K562 (cell line): ENCODE measurements around the gene UBTFL1. TPM values are rescaled to one million over a fixed set of nuclear protein-coding genes. Genes with fewer than 3 reads are reported as not detected.
"Not testable (repeated sequence)": the region's sequence is repeated elsewhere in the genome, so short reads cannot be mapped to it uniquely, and the experiment has no call there.

Experiments
- ATAC-seq: fragments of 200-7000 bp; cut with Tn5 transposase; 3 replicates; pipeline ENCODE4 v1.9.1; 2020; ENCODE audit warnings: moderate library complexity
- Bru-seq: library from RNA; stranded (reverse); fragments of 400-500 nt; gene quantifications from one replicate; lab custom pipeline; 2021; lab: Mats Ljungman, UMichigan
- BruChase-seq, 2 experiments: library from RNA; stranded (reverse); fragments of 400-500 nt; gene quantifications; one replicate each; lab custom pipeline; 2021; lab: Mats Ljungman, UMichigan
- BruUV-seq: library from RNA; stranded (reverse); fragments of 400-500 nt; replicated peaks from 2 replicates; lab custom pipeline; 2021; lab: Mats Ljungman, UMichigan
- CTCF ChIA-PET: fragments of 300-600 bp; formaldehyde crosslinking; extraction: SDS; loops from one replicate; lab custom pipeline; 2021; ENCODE audit warnings: low intra/inter-chr PET ratio; lab: Yijun Ruan, JAX
- POLR2A ChIA-PET: fragments of 300-600, 350-650 bp; sonication (Branson Sonifier 250); formaldehyde crosslinking; extraction: SDS; loops from one replicate; lab custom pipeline; 2021; ENCODE audit warnings: antibody characterized with exemption, inconsistent platforms; lab: Yijun Ruan, JAX
- DNase-seq, 4 experiments: peaks; one replicate each; pipeline versions ENCODE4 v3.0.0 to v3.0.0-alpha.2; 2011 to 2018; ENCODE audit warnings: low spot score in 3 of 4, mixed read lengths in 3 of 4; ENCODE audit errors: extremely low read depth in 1 of 4
- FAIRE-seq: peaks from 2 replicates; lab custom pipeline; 2011; peaks lifted over from hg19 to GRCh38; lab: Jason Lieb, UNC
- H2AFZ ChIP-seq: 2 replicates; pipeline ENCODE4 v1.6.0; 2011; ENCODE audit warnings: low read depth, low read length, control low read depth, inconsistent platforms
- H3K27ac ChIP-seq: fragments of 200-600 bp; 3 replicates; pipeline ENCODE4 v1.8.0; 2011; ENCODE audit warnings: low read depth, mild to moderate bottlenecking, control low read depth, inconsistent platforms, low read length, moderate library complexity, mixed read lengths; ENCODE audit errors: extremely low read depth
- H3K27me3 ChIP-seq, 2 experiments: fragments of 300-600 bp in 1 of 2; 2 replicates in 1 of 2; 3 replicates in 1 of 2; pipeline versions ENCODE4 v1.6.0 to v1.8.0; 2011; ENCODE audit warnings: inconsistent platforms in 2 of 2, low read length in 2 of 2, mild to moderate bottlenecking in 1 of 2, mixed read lengths in 1 of 2, moderate library complexity in 1 of 2; ENCODE audit not compliant: control insufficient read depth in 2 of 2, insufficient read depth in 2 of 2
- H3K36me3 ChIP-seq: fragments of 300-600 bp; 3 replicates; pipeline ENCODE4 v1.8.0; 2011; ENCODE audit warnings: mild to moderate bottlenecking, low read length, inconsistent platforms; ENCODE audit not compliant: control insufficient read depth, insufficient read depth
- H3K4me1 ChIP-seq, 2 experiments: fragments of 200-600 bp in 1 of 2; replicated peaks in 1 of 2; 2 replicates in 1 of 2; 3 replicates in 1 of 2; pipeline versions ENCODE4 v1.5.1 to v1.8.0; 2011; ENCODE audit warnings: inconsistent platforms in 2 of 2, low read length in 2 of 2, mild to moderate bottlenecking in 1 of 2, mixed read lengths in 1 of 2, moderate library complexity in 1 of 2; ENCODE audit not compliant: control insufficient read depth in 2 of 2, insufficient read depth in 2 of 2
- H3K4me2 ChIP-seq: 2 replicates; pipeline ENCODE4 v1.6.1; 2011; ENCODE audit warnings: low read length, control low read depth, inconsistent platforms, mixed read lengths; ENCODE audit not compliant: insufficient read depth
- H3K4me3 ChIP-seq: fragments of 200-600 bp; sonication (generic), shearing (Covaris generic); 2 replicates; pipeline ENCODE4 v1.5.1; 2016; ENCODE audit warnings: control low read depth, inconsistent platforms
- H3K79me2 ChIP-seq: fragments of 200-600 bp; 3 replicates; pipeline ENCODE4 v1.8.0; 2011; ENCODE audit warnings: low read length, inconsistent platforms; ENCODE audit not compliant: control insufficient read depth, insufficient read depth
- H3K9ac ChIP-seq, 2 experiments: 2 replicates each; pipeline versions ENCODE4 v1.6.0 to v1.6.1; 2011; ENCODE audit warnings: low read depth in 2 of 2, low read length in 2 of 2, control low read depth in 1 of 2, inconsistent platforms in 1 of 2, mild to moderate bottlenecking in 1 of 2, mixed read lengths in 1 of 2; ENCODE audit not compliant: insufficient read depth in 1 of 2
- H3K9me1 ChIP-seq: one replicate; pipeline ENCODE4 v1.6.0; 2011; ENCODE audit warnings: inconsistent platforms, mild to moderate bottlenecking, low read length, moderate library complexity; ENCODE audit not compliant: control insufficient read depth, insufficient read depth
- H3K9me3 ChIP-seq: replicated peaks from 2 replicates; pipeline ENCODE4 v1.5.1; 2011; ENCODE audit warnings: low read depth, low read length, inconsistent platforms; ENCODE audit not compliant: control insufficient read depth, insufficient read depth
- H4K20me1 ChIP-seq: replicated peaks from 2 replicates; pipeline ENCODE4 v1.6.1; 2011; ENCODE audit warnings: low read length, inconsistent platforms, mixed read lengths; ENCODE audit not compliant: control insufficient read depth, insufficient read depth
- WGBS: fragments of 100-300 bp; shearing (Covaris generic); methylation state at CpG from one replicate; pipeline ENCODE4 v1.1.6; 2016; ENCODE audit warnings: low coverage, mixed read lengths; ENCODE audit not compliant: insufficient coverage; ENCODE audit errors: missing lambda C conversion rate; 5-methylcytosine and 5-hydroxymethylcytosine counted together
- in situ Hi-C: fragments of 300-500 bp; cut with MboI; formaldehyde crosslinking; loops from 4 replicates; pipeline ENCODE4 v1.15.0; 2018; ENCODE audit warnings: inconsistent platforms, mixed read lengths
- intact Hi-C: fragments of 100-400 bp; cut with micrococcal nuclease; formaldehyde crosslinking; loops from 2 replicates; pipeline ENCODE4 v1.14.2; 2022
- long read RNA-seq, 3 experiments: library from polyadenylated mRNA in 2 of 3; library from RNA in 1 of 3; unstranded in 2 of 3; stranded (forward) in 1 of 3; transcript quantifications; one replicate each; pipeline ENCODE4 v2.0.0, GENCODE V29; 2019 to 2022
- polyA minus RNA-seq, 3 experiments: library from RNA; depleted of rRNA, polyadenylated mRNA; stranded (reverse); fragments of >200 nt; gene quantifications; 2 replicates each; pipeline ENCODE4 v1.2.3, GENCODE V29; 2011
- polyA plus RNA-seq, 8 experiments: library from polyadenylated mRNA; depleted of rRNA in 4 of 8; stranded (reverse) in 5 of 8; unstranded in 3 of 8; fragments of >200 nt; fragmentation: Nextera tagmentation in 2 of 8; fragmentation: Illumina TruSeq in 1 of 8; extraction: Ambion mirVana in 2 of 8; extraction: Trizol in 1 of 8; gene quantifications; 2 replicates each; pipeline versions ENCODE4 v1.2.1 to v1.2.3, GENCODE V29; 2011 to 2014; ENCODE audit warnings: inconsistent platforms in 1 of 8, missing spikeins in 1 of 8
- total RNA-seq, 7 experiments: library from RNA; depleted of rRNA in 6 of 7; stranded (reverse); fragments of >200 nt in 6 of 7; fragmentation: Illumina TruSeq in 2 of 7; extraction: Trizol in 2 of 7; gene quantifications; 2 replicates each; pipeline versions ENCODE4 v1.2.1 to v1.2.3, GENCODE V29; 2011 to 2021; ENCODE audit warnings: low replicate concordance in 1 of 7

The UBTFL1 gene, protein sequence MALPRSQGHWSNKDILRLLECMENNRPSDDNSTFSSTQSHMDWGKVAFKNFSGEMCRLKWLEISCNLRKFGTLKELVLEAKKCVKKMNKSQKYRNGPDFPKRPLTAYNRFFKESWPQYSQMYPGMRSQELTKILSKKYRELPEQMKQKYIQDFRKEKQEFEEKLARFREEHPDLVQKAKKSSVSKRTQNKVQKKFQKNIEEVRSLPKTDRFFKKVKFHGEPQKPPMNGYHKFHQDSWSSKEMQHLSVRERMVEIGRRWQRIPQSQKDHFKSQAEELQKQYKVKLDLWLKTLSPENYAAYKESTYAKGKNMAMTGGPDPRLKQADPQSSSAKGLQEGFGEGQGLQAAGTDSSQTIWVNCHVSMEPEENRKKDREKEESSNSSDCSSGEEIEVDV
- not detected in 2 replicates for total RNA-seq (2011; cell fraction: chromatin; rRNA removed; ENCODE audit: low replicate concordance)
- total RNA-seq (2011; cell fraction: nucleolus; rRNA removed): not detected in 2 replicates
- total RNA-seq (2011; cell fraction: nucleoplasm; rRNA removed): not detected in 2 replicates
- total RNA-seq (2014; rRNA removed): not detected in 2 replicates
- not detected in 2 replicates for total RNA-seq (2014; rRNA removed; fragmentation: Illumina TruSeq; extraction: Trizol)
- total RNA-seq (2015; rRNA removed; fragmentation: Illumina TruSeq; extraction: Trizol): not detected in 2 replicates
- total RNA-seq (2021): not detected in 2 replicates
- polyA plus RNA-seq (2011; rRNA removed): not detected in 2 replicates
- not detected in 2 replicates for polyA plus RNA-seq (2011; cell fraction: cytosol; rRNA removed)
- not detected in 2 replicates for polyA plus RNA-seq (2011; cell fraction: nucleus; rRNA removed)
- polyA plus RNA-seq (2012): not detected in 2 replicates
- not detected in 2 replicates for polyA plus RNA-seq (2014; fragmentation: Illumina TruSeq; extraction: Trizol)
- polyA plus RNA-seq (2014; fragmentation: Nextera tagmentation; extraction: Ambion mirVana): not detected
- not detected in 2 replicates for polyA plus RNA-seq (2014; rRNA removed)
- polyA minus RNA-seq (2011; rRNA and poly(A)+ RNA removed): not detected in 2 replicates
- not detected in 2 replicates for polyA minus RNA-seq (2011; cell fraction: cytosol; rRNA and poly(A)+ RNA removed)
- polyA minus RNA-seq (2011; cell fraction: nucleus; rRNA and poly(A)+ RNA removed): not detected in 2 replicates
- not detected for Bru-seq, nascent RNA
- not detected for BruChase-seq, experiment 1, labeled RNA remaining after a 2-hour chase
- BruChase-seq, experiment 2, labeled RNA remaining after a 6-hour chase: not detected
- long read RNA-seq, experiment 1: 0 reads
- long read RNA-seq, experiment 2: 0 reads
- long read RNA-seq, experiment 3: 0 reads

DNA sequence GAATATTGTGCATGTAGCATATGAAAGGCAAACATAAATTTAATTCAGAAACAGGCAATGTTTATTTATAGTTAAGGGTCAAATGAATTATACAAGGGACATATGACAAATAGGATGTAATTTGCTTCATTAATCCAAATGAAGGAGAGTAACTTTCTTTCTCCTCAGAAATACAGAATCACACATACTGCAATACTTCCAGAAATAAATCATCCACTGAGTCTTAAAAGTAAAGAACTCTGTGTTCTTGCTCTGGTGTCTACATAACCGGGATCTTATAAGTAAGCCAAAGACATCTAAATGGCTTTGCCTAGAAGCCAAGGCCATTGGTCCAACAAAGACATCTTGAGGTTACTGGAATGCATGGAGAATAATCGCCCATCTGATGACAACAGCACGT is at the start of gene UBTFL1:
Gene UBTFL1, plus strand, starts transcription at position 301 of the 400 bp plus-strand sequence. Its CDS starts 0 bp downstream, at position 301.
- H3K27me3 ChIP-seq, BruUV-seq: not testable (repeated sequence)

DNA sequence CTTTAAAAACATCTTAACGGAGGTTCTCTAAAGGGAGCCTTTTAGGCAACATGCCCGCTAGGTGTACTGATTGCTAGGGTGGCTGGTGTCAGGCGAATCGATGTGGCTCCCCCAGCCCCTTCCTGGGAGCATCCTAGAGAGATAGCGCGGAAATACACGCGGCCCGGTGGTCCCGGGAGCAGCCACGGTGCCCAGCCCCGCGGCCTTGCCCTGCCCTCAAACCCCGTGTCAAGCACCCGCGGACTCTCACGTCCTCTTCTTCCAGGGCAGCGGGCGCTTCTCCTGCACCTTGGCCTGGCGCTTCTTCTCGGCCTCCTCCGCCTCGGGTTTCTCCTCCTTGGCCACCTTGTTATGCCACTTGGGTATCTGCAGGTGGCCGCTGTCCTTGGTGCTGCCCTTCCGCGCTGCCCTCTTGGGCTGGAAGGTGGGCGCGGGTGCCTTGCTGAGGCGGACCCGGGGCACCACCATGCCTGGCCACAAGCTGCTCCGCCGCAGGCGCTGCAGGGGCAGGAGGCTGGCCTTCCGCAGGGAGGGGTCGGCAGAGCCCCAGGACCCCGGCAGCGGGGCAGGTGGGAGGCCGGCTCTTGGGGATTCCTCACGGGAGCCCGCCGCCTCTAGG is 34.0 kb upstream of the UBTFL1 start:
- H3K9me1 ChIP-seq, H3K79me2 ChIP-seq, intact Hi-C loops, ATAC-seq, BruUV-seq, H3K36me3 ChIP-seq, CTCF ChIA-PET, H4K20me1 ChIP-seq, H3K27ac ChIP-seq, H3K27me3 ChIP-seq, FAIRE-seq, H3K9ac ChIP-seq, H3K9me3 ChIP-seq, DNase-seq, H3K4me3 ChIP-seq, H3K4me1 ChIP-seq, H3K4me2 ChIP-seq, POLR2A ChIA-PET, H2AFZ ChIP-seq, in situ Hi-C loops: not testable (repeated sequence)
- 10% methylated on average over 4 of the region's 41 CpGs for WGBS

More for the DNA sequence above, at the start of gene UBTFL1:
- H3K27ac ChIP-seq, H3K79me2 ChIP-seq, H3K4me1 ChIP-seq, H3K4me3 ChIP-seq, H3K9me3 ChIP-seq, H2AFZ ChIP-seq, DNase-seq, FAIRE-seq, H3K4me2 ChIP-seq, CTCF ChIA-PET, H3K9ac ChIP-seq, H3K36me3 ChIP-seq, intact Hi-C loops, H3K9me1 ChIP-seq, H4K20me1 ChIP-seq, ATAC-seq, POLR2A ChIA-PET: not testable (repeated sequence)
- no CpG with 5 or more reads among the region's 3 CpGs for WGBS
- in situ Hi-C loops: loop anchor here (10.0 kb wide), 1 partner anchor 331 kb away; no protein-coding TSS in a partner anchor
